Thyroid gland (tissue), 4 donors: ENCODE results near the gene CD93. TPM values are rescaled to one million over a fixed set of nuclear protein-coding genes. Genes with fewer than 3 reads are reported as not detected.
A peak's percentile ranks its signal among the peaks of the same experiment; 100 is the strongest.

ENCODE experiments used
- DNase-seq, 2 donors: peaks; one replicate each; pipeline ENCODE4 v3.0.0-alpha.2; 2019
- H3K27ac ChIP-seq, 3 donors: fragments of 200-600 bp; sonication (generic); 1 replicate in 2 of 3; 2 replicates in 1 of 3; pipeline ENCODE4 v1.5.1; 2016 to 2019; ENCODE audit warnings: mild to moderate bottlenecking in 1 of 3, moderate library complexity in 1 of 3
- H3K27me3 ChIP-seq: fragments of 200-600 bp; sonication (generic); one replicate; pipeline ENCODE4 v1.5.1; 2019
- H3K36me3 ChIP-seq, 2 donors: fragments of 200-600 bp; sonication (generic); one replicate each; pipeline ENCODE4 v1.5.1; 2016 to 2019
- H3K4me1 ChIP-seq, 2 donors: fragments of 200-600 bp; sonication (generic); one replicate each; pipeline ENCODE4 v1.5.1; 2017 to 2019
- H3K4me3 ChIP-seq, 3 donors: fragments of 200-600 bp; sonication (generic); replicated peaks in 1 of 3; 1 replicate in 2 of 3; 2 replicates in 1 of 3; pipeline ENCODE4 v1.5.1; 2016; ENCODE audit warnings: mild to moderate bottlenecking in 1 of 3
- H3K9me3 ChIP-seq: fragments of 200-600 bp; sonication (generic); one replicate; pipeline ENCODE4 v1.5.1; 2017
- CTCF ChIP-seq, 6 experiments: fragments of 200-600 bp in 3 of 6; fragments of 450-650 bp in 3 of 6; sonication (generic) in 3 of 6; IDR thresholded peaks; one replicate each; pipeline ENCODE4 v1.5.1; 2016 to 2019; ENCODE audit warnings: antibody characterized with exemption in 6 of 6, mild to moderate bottlenecking in 2 of 6, inconsistent platforms in 1 of 6, moderate library complexity in 1 of 6
- POLR2A ChIP-seq, 2 donors: fragments of 450-650 bp; IDR thresholded peaks; one replicate each; pipeline ENCODE4 v1.6.1; 2017; ENCODE audit warnings: antibody characterized with exemption in 2 of 2, mild to moderate bottlenecking in 2 of 2, moderate library complexity in 1 of 2
- WGBS, 2 donors: methylation state at CpG; one replicate each; pipeline ENCODE4 v1.1.5; 2017; 5-methylcytosine and 5-hydroxymethylcytosine counted together
- intact Hi-C: fragments of 100-400 bp; cut with DNase I; formaldehyde crosslinking; loops from one replicate; pipeline ENCODE4 v1.15.1; 2023
- total RNA-seq, 4 donors: library from RNA; depleted of rRNA; stranded (reverse); fragments of >200 nt; gene quantifications; one replicate each; pipeline ENCODE4 v1.2.3, GENCODE V29; 2016

The CD93 gene
- total RNA-seq, 4 donors from 2014 or later = 13.6 to 53.8 (median 24.0) TPM

DNA sequence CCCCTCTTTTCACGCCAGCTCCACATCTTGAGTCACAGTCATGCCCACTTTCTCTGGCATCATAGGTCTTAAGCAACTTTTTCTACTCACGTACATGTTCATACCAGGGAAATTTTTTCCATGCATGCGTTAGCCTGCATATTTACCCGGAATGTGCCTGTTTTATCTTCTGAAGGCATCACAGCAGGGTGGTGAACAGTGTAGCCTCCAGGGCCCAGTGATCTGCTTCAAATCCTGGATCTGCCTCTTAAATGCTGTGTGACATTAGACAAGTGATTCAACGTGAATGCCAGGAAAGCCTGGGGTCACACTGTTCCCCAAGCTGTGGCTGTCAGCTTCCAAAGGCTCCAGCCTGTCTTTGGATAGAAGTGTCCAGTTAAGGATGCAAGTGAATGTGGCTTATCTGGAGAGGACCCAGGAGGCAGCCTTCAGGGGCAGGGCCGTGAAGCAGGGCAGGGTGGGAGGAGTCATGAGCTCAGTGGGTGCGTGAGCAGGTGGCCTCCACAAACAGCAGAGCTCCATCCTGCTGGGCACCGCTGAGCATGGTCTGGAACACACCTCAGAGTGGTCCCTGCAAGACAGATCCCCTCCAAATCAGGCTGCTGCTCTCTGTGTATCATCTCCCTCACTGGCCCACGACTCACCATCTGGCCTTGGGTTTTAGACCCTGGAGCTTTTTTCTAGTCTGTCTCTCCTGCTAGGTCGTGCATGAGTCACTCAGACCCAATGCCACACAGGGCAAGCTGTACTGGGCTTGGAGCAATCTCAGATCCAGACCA is 30.4 kb upstream of the CD93 start:
- Histone ChIP-seq H3K9me3 (no peaks in the 10 kb centered on the region), H3K4me1 (peaks cover 0 to 14% of the 10 kb centered on the region in 2 donors), H3K4me3 (no peak overlapping the region), H3K27ac (no peak overlapping the region), H3K36me3 (no peaks in the 10 kb centered on the region), H3K27me3 (no peaks in the 10 kb centered on the region)
- WGBS, 2 donors = 66 to 67% methylated on average over 10 of the region's 10 CpGs
- no peak for DNase-seq
- intact Hi-C loops = no loop called here
- TF ChIP-seq CTCF (IDR thresholded peaks at IDR 0.05) = no peak
- no peak for TF ChIP-seq POLR2A (IDR thresholded peaks at IDR 0.05)

- intact Hi-C loops = no loop called here
- Histone ChIP-seq H3K27ac (no peak overlapping the region), H3K4me3 (no peak overlapping the region), H3K9me3 (no peaks in the 10 kb centered on the region), H3K4me1 (peaks cover 0 to 14% of the 10 kb centered on the region in 2 donors), H3K27me3 (no peaks in the 10 kb centered on the region), H3K36me3 (no peaks in the 10 kb centered on the region)
- no peak for TF ChIP-seq CTCF (IDR thresholded peaks at IDR 0.05)
- TF ChIP-seq POLR2A (IDR thresholded peaks at IDR 0.05) = no peak
- 89 to 90% methylated on average over 3 of the region's 3 CpGs for WGBS, 2 donors
- DNase-seq = no peak
Measured at GRCh38 chr20:23115822-23116221, 29.7 kb upstream of the CD93 start.

DNA sequence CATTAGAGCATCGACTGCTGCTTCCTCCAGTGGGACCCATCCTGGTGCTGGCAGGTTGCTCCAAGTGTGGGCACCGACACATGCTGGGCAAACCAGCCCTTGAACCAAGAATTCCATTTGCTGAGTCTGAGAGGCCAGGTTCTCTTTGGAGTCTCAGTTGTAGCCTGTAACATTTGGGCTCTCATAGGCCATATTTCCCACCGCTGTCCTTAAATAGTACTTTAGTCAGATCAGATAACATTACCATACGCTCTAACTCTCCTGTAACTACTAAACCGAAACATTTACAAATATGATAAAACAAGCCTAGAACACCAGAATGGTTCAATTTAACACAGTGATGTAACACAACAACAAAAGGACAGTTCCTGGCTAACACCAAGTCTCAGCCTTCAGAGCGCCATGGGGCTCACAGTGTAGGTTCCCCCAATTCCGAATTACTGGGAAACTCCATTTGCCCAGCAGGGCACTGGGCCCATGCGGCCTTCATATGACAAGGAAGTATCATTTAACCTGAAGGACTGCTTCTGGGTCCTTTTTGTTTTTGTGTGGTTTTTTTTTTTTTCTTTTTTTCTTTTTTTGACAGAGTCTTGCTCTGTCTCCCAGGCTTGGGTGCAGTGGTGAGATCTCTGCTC is 28.4 kb upstream of the CD93 start:
- TF ChIP-seq CTCF (IDR thresholded peaks at IDR 0.05) = no peak
- TF ChIP-seq POLR2A (IDR thresholded peaks at IDR 0.05) = no peak
- Histone ChIP-seq H3K4me1 (peaks cover 0 to 4% of the 10 kb centered on the region in 2 donors), H3K36me3 (no peaks in the 10 kb centered on the region), H3K27ac (no peak overlapping the region), H3K27me3 (no peaks in the 10 kb centered on the region), H3K4me3 (no peak overlapping the region), H3K9me3 (no peaks in the 10 kb centered on the region)
- intact Hi-C loops = no loop called here
- WGBS, 2 donors = 79 to 96% methylated on average over 8 of the region's 8 CpGs
- no peak for DNase-seq

- intact Hi-C loops = no loop called here
- no peaks in the 10 kb centered on the region for H3K36me3 ChIP-seq
- H3K27me3 ChIP-seq = no peaks in the 10 kb centered on the region
- DNase-seq = peak in 1 of 2 donors; percentile 19
- no peaks in the 10 kb centered on the region for H3K9me3 ChIP-seq
- no peak overlapping the region for H3K27ac ChIP-seq
- no peaks in the 10 kb centered on the region for H3K4me1 ChIP-seq
- WGBS, 2 donors = 52 to 73% methylated on average over 2 of the region's 2 CpGs
- no peak overlapping the region for H3K4me3 ChIP-seq
- TF ChIP-seq CTCF (IDR thresholded peaks at IDR 0.05) = no peak
- TF ChIP-seq POLR2A (IDR thresholded peaks at IDR 0.05) = no peak
Measured at GRCh38 chr20:23114018-23114417, 27.9 kb upstream of the CD93 start.

DNA sequence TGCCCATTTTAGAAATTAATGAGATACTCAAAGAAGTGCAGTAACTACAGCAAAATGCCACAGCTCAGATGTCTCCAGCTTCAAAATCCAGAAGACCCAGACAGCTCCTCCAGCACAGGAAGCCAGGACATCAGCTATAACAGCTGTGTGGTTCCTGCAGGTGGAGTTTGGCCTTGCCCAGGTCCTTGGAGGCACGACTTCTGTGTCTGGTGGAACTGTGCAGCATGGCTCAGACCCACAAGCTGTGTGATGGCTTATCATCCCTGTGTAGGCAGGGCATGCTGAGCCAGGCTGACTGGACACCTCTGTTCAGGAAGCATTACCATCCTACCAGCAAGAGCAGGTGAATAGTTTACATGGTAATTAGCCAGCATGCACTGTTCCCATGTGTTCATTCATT is 26.5 kb upstream of the CD93 start:
- no peak for DNase-seq
- no peak overlapping the region for H3K4me3 ChIP-seq
- H3K9me3 ChIP-seq = no peaks in the 10 kb centered on the region
- H3K27ac ChIP-seq = no peak overlapping the region
- 100% methylated on average over 1 of the region's 1 CpG for WGBS, 2 donors
- no peaks in the 10 kb centered on the region for H3K36me3 ChIP-seq
- TF ChIP-seq CTCF (IDR thresholded peaks at IDR 0.05) = no peak
- TF ChIP-seq POLR2A (IDR thresholded peaks at IDR 0.05) = no peak
- H3K27me3 ChIP-seq = no peaks in the 10 kb centered on the region
- intact Hi-C loops = no loop called here
- H3K4me1 ChIP-seq = no peaks in the 10 kb centered on the region
